H9 (cell line): ENCODE results near the gene ITPR1. TPM values are rescaled to one million over a fixed set of nuclear protein-coding genes. Genes with fewer than 3 reads are reported as not detected.

ENCODE experiments used
- DNase-seq: peaks from one replicate; pipeline ENCODE4 v3.0.0-alpha.2; 2017
- H2AFZ ChIP-seq: one replicate; pipeline ENCODE4 v1.6.1; 2013; ENCODE audit warnings: mild to moderate bottlenecking, low read length, control low read depth, moderate library complexity
- H2AK5ac ChIP-seq: 2 replicates; pipeline ENCODE4 v1.6.1; 2013; ENCODE audit warnings: low read length, control low read depth, mixed read lengths; ENCODE audit not compliant: insufficient read length
- H2BK120ac ChIP-seq: one replicate; pipeline ENCODE4 v1.6.1; 2013; ENCODE audit warnings: low read depth, mild to moderate bottlenecking, low read length, control low read depth, inconsistent platforms; ENCODE audit not compliant: poor library complexity, severe bottlenecking
- H2BK12ac ChIP-seq: 2 replicates; pipeline ENCODE4 v1.6.1; 2013; ENCODE audit warnings: low read length, control low read depth, mixed read lengths, low read depth; ENCODE audit not compliant: insufficient read length
- H2BK15ac ChIP-seq: 2 replicates; pipeline ENCODE4 v1.6.1; 2013; ENCODE audit warnings: low read depth, low read length, control low read depth
- H2BK20ac ChIP-seq: one replicate; pipeline ENCODE4 v1.6.1; 2013; ENCODE audit warnings: low read depth, mild to moderate bottlenecking, low read length, control low read depth, inconsistent platforms; ENCODE audit not compliant: poor library complexity, severe bottlenecking
- H2BK5ac ChIP-seq: 2 replicates; pipeline ENCODE4 v1.6.1; 2013; ENCODE audit warnings: low read length, control low read depth, mixed read lengths; ENCODE audit not compliant: insufficient read length
- H3K14ac ChIP-seq: 2 replicates; pipeline ENCODE4 v1.6.1; 2013; ENCODE audit warnings: low read length, control low read depth; ENCODE audit not compliant: insufficient read depth
- H3K18ac ChIP-seq: 2 replicates; pipeline ENCODE4 v1.6.1; 2013; ENCODE audit warnings: low read depth, mild to moderate bottlenecking, mixed read lengths, low read length, control low read depth; ENCODE audit not compliant: insufficient read length
- H3K23ac ChIP-seq: 2 replicates; pipeline ENCODE4 v1.6.1; 2013; ENCODE audit warnings: low read length, control low read depth, mixed read lengths, low read depth; ENCODE audit not compliant: insufficient read length
- H3K23me2 ChIP-seq: 2 replicates; pipeline ENCODE4 v1.6.1; 2013; ENCODE audit warnings: low read depth, mild to moderate bottlenecking, mixed read lengths, low read length, control low read depth; ENCODE audit not compliant: insufficient read length, poor library complexity, severe bottlenecking
- H3K27ac ChIP-seq: 2 replicates; pipeline ENCODE4 v1.5.1; 2013; ENCODE audit warnings: low read length, control low read depth, mixed read lengths, low read depth; ENCODE audit not compliant: insufficient read length
- H3K27me3 ChIP-seq: 2 replicates; pipeline ENCODE4 v1.6.1; 2013; ENCODE audit warnings: low read length, control low read depth, inconsistent platforms; ENCODE audit not compliant: insufficient read depth
- H3K4ac ChIP-seq: 2 replicates; pipeline ENCODE4 v1.6.1; 2013; ENCODE audit warnings: low read depth, mild to moderate bottlenecking, control low read depth, inconsistent platforms, low read length, moderate library complexity
- H3K4me1 ChIP-seq: 2 replicates; pipeline ENCODE4 v1.6.1; 2013; ENCODE audit warnings: low read length, control low read depth, inconsistent platforms; ENCODE audit not compliant: insufficient read depth
- H3K4me2 ChIP-seq: 2 replicates; pipeline ENCODE4 v1.6.1; 2013; ENCODE audit warnings: low read length, control low read depth, mixed read lengths; ENCODE audit not compliant: insufficient read length, insufficient read depth
- H3K56ac ChIP-seq: 2 replicates; pipeline ENCODE4 v1.6.1; 2013; ENCODE audit warnings: low read depth, mild to moderate bottlenecking, mixed read lengths, low read length, control low read depth; ENCODE audit not compliant: insufficient read length
- H3K79me1 ChIP-seq: 2 replicates; pipeline ENCODE4 v1.6.1; 2013; ENCODE audit warnings: low read depth, mild to moderate bottlenecking, moderate library complexity, low read length, control low read depth, inconsistent platforms; ENCODE audit not compliant: insufficient read depth, poor library complexity, severe bottlenecking
- H3K79me2 ChIP-seq: 2 replicates; pipeline ENCODE4 v1.6.1; 2013; ENCODE audit warnings: low read length, control low read depth, inconsistent platforms; ENCODE audit not compliant: insufficient read depth
- H3K9ac ChIP-seq: 2 replicates; pipeline ENCODE4 v1.6.1; 2013; ENCODE audit warnings: low read length, control low read depth, mixed read lengths; ENCODE audit not compliant: insufficient read length; ENCODE audit errors: extremely low read depth
- H3K9me3 ChIP-seq: one replicate; pipeline ENCODE4 v1.6.1; 2013; ENCODE audit warnings: low read depth, low read length, inconsistent platforms; ENCODE audit not compliant: control insufficient read depth
- H3T11ph ChIP-seq: one replicate; pipeline ENCODE4 v1.6.1; 2013; ENCODE audit warnings: mild to moderate bottlenecking, low read length, control low read depth, inconsistent platforms
- H4K20me1 ChIP-seq: one replicate; pipeline ENCODE4 v1.6.1; 2013; ENCODE audit not compliant: control insufficient read depth, insufficient read length, insufficient read depth
- H4K5ac ChIP-seq: 2 replicates; pipeline ENCODE4 v1.6.1; 2013; ENCODE audit warnings: low read depth, mild to moderate bottlenecking, mixed read lengths, low read length, control low read depth; ENCODE audit not compliant: insufficient read length
- H4K8ac ChIP-seq: replicated peaks from 2 replicates; pipeline ENCODE4 v1.6.1; 2013; ENCODE audit warnings: low read length, control low read depth, mixed read lengths, low read depth; ENCODE audit not compliant: insufficient read length
- H4K91ac ChIP-seq: 2 replicates; pipeline ENCODE4 v1.6.1; 2013; ENCODE audit warnings: low read depth, mild to moderate bottlenecking, moderate library complexity, mixed read lengths, low read length, control low read depth; ENCODE audit not compliant: insufficient read length
- H3K27ac Mint-ChIP-seq, 3 experiments: 2 replicates in 2 of 3; 3 replicates in 1 of 3; pipeline ENCODE4 v1.8.0; 2020 to 2021; ENCODE audit warnings: mixed read lengths in 3 of 3, mild to moderate bottlenecking in 1 of 3, moderate library complexity in 1 of 3
- H3K27me3 Mint-ChIP-seq: 2 replicates; pipeline ENCODE4 v1.8.0; 2021; ENCODE audit warnings: low read depth, mild to moderate bottlenecking, moderate library complexity, mixed read lengths
- H3K36me3 Mint-ChIP-seq, 3 experiments: 2 replicates in 2 of 3; 3 replicates in 1 of 3; pipeline ENCODE4 v1.8.0; 2020 to 2021; ENCODE audit warnings: low read depth in 3 of 3, mixed read lengths in 3 of 3; ENCODE audit not compliant: insufficient read depth in 1 of 3
- H3K4me1 Mint-ChIP-seq, 2 experiments: 2 replicates each; pipeline ENCODE4 v1.8.0; 2020; ENCODE audit warnings: mixed read lengths in 2 of 2
- H3K4me3 Mint-ChIP-seq, 2 experiments: 2 replicates in 1 of 2; 3 replicates in 1 of 2; pipeline ENCODE4 v1.8.0; 2020 to 2021; ENCODE audit warnings: mild to moderate bottlenecking in 2 of 2, mixed read lengths in 2 of 2, moderate library complexity in 1 of 2
- H3K9me3 Mint-ChIP-seq, 2 experiments: 2 replicates in 1 of 2; 3 replicates in 1 of 2; pipeline ENCODE4 v1.8.0; 2020; ENCODE audit warnings: mild to moderate bottlenecking in 2 of 2, mixed read lengths in 2 of 2, moderate library complexity in 1 of 2
- WGBS: extraction: QIAGEN DNeasy Blood & Tissue Kit; methylation state at CpG from one replicate; pipeline ENCODE4 v1.1.7; 2013; ENCODE audit warnings: missing lambda C conversion rate, low lambda C conversion rate, mixed read lengths; ENCODE audit not compliant: insufficient read length; ENCODE audit errors: extremely low coverage; 5-methylcytosine and 5-hydroxymethylcytosine counted together
- total RNA-seq: library from RNA; stranded (reverse); gene quantifications from 2 replicates; pipeline ENCODE4 v1.2.1, GENCODE V29; 2021
- TF ChIP-seq, protein P1 (sequence below): fragments of 200-600 bp; sonication (generic); conservative IDR thresholded peaks from 3 replicates; pipeline ENCODE4 v1.8.0; 2021; ENCODE audit warnings: antibody characterized with exemption, mild to moderate bottlenecking

Gene ITPR1
- total RNA-seq, 1 experiment from 2014 or later: 4.2 TPM

DNA sequence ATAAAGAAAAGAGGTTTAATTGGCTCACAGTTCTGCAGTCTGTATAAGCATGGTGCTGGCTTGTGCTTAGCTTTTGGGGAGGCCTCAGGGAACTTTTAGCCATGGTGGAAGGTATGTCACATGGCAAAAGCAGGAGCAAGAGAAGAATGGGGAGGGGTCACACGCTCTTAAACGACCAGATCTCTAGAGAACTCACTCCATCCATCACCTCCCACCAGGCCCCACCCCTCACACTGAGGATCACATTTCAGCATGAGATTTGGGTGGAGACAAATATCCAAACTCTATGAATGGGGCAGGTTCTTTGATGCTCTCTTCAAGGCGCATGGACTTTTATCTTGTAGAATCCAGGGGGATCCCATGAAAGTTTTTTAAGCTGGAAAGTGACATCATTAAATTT, 75.7 kb downstream of the ITPR1 start:
- Histone ChIP-seq H4K8ac (no peak overlapping the region), H2BK5ac (no peak overlapping the region), H3K23ac (no peak overlapping the region), H3T11ph (no peak overlapping the region), H4K20me1 (no peaks in the 10 kb centered on the region), H4K91ac (no peak overlapping the region), H4K5ac (no peak overlapping the region), H2AK5ac (no peak overlapping the region), H3K23me2 (no peaks in the 10 kb centered on the region), H3K4me2 (no peak overlapping the region), H3K9ac (no peak overlapping the region), H2AFZ (no peak overlapping the region), H3K27ac (no peak overlapping the region), H2BK12ac (no peak overlapping the region), H3K27me3 (no peaks in the 10 kb centered on the region), H3K4me1 (no peaks in the 10 kb centered on the region), H3K18ac (no peak overlapping the region), H2BK120ac (no peak overlapping the region), H3K79me1 (no peaks in the 10 kb centered on the region), H3K56ac (no peak overlapping the region), H3K9me3 (no peaks in the 10 kb centered on the region), H2BK20ac (no peak overlapping the region), H3K79me2 (no peaks in the 10 kb centered on the region), H3K14ac (no peak overlapping the region), H3K4ac (no peak overlapping the region), H2BK15ac (no peak overlapping the region)
- no peaks in the 10 kb centered on the region for H3K9me3 Mint-ChIP-seq
- no peaks in the 10 kb centered on the region for H3K36me3 Mint-ChIP-seq
- peaks cover 7 to 11% of the 10 kb centered on the region in 2 experiments for H3K4me1 Mint-ChIP-seq
- peak overlapping the region in 1 of 3 experiments; percentile 78; a peak in 1 of 7 replicates for H3K27ac Mint-ChIP-seq
- TF ChIP-seq, protein P1, sequence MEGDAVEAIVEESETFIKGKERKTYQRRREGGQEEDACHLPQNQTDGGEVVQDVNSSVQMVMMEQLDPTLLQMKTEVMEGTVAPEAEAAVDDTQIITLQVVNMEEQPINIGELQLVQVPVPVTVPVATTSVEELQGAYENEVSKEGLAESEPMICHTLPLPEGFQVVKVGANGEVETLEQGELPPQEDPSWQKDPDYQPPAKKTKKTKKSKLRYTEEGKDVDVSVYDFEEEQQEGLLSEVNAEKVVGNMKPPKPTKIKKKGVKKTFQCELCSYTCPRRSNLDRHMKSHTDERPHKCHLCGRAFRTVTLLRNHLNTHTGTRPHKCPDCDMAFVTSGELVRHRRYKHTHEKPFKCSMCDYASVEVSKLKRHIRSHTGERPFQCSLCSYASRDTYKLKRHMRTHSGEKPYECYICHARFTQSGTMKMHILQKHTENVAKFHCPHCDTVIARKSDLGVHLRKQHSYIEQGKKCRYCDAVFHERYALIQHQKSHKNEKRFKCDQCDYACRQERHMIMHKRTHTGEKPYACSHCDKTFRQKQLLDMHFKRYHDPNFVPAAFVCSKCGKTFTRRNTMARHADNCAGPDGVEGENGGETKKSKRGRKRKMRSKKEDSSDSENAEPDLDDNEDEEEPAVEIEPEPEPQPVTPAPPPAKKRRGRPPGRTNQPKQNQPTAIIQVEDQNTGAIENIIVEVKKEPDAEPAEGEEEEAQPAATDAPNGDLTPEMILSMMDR: no peak
- DNase-seq: peak; percentile 54
- no peaks in the 10 kb centered on the region; the same call in 1 of the 2 replicates for H3K27me3 Mint-ChIP-seq
- WGBS: no CpG with 5 or more reads among the region's 3 CpGs
- H3K4me3 Mint-ChIP-seq: no peak overlapping the region
